GM19238 (cell line): ENCODE results near the gene DLX3.

Source experiments
- DNase-seq: peaks from one replicate; pipeline ENCODE4 v3.0.0; 2011; ENCODE audit warnings: low spot score; ENCODE audit not compliant: insufficient read length

The DLX3 gene

DNA sequence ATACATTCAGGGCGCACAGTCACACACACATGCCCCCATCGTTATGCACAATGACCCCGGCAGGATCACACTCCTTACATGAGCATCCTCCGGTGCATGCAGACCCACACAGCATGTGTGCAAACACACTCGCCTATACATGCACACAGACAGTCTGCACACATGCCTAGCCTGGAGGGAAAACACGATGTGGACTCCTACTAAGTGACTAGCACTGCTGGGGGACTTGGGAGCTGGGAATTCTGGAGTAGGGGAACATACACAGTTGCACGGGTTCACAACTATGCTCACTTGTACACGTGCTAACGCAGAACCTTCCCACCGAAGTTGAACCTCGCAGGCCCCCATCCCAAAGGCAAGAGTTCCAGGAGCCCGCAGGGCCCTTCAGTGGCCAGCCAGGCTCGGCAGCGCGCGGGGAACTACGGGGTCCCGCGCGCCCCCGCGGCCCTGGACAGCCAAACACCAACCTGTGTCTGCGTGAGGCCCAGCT is 2.0 kb downstream of the DLX3 start:
- no peak for DNase-seq

DNA sequence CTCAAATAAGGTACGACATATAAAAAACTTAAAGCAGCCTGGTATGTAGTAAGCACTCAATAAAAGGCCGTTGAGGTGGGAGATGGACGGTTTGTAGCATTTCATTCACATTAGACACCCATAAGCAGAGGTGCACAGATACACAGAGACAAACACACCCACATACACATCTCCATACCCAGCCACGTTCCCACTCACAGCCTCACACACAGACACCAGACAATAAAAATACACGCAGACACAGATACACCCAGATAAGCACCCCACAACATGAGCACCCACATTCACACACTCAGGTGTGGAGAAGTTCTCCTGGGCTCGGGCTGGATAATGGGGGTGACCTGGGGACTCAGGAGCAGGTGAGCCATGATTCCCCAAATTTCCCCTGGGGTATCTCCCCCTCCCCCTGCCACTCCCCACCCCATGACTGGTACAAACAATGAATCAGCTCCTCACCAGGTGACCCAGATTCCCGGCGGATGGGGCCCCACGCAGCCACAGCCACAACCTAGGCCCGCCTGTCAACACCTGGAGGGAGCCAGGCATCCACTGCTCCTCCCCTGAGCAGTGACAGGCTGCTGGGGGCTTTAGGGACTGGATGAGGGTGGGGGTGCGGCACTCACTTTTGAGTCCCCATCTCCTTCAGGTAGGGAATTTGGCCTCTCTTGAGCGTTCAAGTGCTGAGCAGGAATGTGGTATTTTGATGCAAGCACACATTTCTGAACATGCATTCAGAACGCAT is 2.7 kb downstream of the DLX3 start:
- no peak for DNase-seq

DNA sequence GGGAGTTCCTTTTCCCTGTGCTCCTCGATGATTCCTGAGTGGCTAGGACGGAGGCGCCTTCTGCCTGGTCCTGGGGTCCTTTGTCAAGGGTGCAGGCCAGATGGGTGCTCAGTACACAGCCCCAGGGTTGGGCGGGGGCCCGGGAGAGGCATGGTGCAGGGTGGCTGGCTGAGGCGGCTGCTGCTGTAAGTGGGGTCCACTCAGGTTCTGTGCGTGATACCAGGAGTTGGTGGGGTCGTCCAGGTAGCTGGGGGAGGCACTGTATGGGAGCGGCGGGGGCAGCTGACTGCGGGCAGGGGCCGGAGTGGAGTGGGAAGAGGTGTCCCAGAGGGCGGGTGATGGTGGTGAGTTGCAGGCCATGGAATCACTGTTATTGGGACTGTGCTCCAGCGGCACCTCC is 3.6 kb downstream of the DLX3 start:
- no peak for DNase-seq

DNA sequence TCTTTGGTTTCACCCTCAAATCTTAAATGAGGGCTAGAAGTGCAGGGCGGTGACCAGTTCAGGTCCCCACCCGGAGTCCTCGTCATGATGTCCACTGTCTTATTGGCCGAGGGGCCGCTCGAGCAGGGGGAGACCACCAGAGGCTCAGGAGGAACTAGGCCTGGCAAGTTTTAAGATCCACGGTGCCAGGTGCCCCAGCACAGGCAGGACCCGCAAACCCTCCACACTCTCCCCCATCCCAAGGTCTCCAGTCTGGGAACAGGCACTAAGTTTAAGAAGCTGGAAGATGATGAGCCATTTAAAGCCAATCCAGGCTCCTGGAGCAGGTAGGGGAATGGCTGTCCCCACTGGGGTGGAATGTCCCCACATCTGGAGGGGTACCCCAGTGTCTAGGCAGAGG is 4.1 kb downstream of the DLX3 start:
- no peak for DNase-seq

DNA sequence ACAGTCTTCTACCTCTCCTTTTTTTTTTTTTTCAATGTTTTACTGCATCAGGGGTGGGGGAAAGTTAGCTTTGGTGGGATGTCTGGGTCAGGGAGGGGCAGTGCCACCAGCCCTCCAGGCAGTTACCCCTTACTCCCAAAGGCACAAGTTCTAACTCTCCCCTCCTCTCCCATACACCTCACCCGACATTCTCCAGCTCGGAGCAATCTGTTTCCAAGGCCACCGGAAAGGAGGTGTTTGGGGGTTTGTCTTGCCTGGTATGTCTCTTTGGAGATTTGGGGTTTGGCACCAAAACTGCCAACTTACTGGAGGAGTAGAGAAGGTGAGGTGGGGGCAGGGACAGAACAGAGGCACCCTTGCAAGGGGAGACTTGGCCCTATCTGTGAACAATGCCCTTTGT is 4.7 kb downstream of the DLX3 start:
- no peak for DNase-seq

DNA sequence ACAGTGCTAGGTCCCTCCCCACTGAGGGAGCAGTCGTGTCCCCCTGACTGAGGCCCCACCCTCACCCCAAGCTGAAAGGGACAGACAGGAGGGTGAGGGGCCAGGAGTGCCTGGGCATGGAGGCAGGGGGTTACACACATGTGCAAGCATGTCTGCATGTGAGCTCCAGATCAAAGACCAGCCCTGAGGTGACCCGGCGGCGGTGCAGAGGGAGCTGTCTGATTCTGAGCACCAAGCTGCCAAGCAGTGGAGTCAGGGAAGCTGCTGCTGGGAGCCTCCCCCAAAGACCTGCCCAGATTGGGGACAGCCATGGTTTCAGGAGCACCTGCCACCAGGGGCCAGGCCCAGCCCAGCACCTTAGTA is 5.5 kb downstream of the DLX3 start:
- DNase-seq, result no peak

DNA sequence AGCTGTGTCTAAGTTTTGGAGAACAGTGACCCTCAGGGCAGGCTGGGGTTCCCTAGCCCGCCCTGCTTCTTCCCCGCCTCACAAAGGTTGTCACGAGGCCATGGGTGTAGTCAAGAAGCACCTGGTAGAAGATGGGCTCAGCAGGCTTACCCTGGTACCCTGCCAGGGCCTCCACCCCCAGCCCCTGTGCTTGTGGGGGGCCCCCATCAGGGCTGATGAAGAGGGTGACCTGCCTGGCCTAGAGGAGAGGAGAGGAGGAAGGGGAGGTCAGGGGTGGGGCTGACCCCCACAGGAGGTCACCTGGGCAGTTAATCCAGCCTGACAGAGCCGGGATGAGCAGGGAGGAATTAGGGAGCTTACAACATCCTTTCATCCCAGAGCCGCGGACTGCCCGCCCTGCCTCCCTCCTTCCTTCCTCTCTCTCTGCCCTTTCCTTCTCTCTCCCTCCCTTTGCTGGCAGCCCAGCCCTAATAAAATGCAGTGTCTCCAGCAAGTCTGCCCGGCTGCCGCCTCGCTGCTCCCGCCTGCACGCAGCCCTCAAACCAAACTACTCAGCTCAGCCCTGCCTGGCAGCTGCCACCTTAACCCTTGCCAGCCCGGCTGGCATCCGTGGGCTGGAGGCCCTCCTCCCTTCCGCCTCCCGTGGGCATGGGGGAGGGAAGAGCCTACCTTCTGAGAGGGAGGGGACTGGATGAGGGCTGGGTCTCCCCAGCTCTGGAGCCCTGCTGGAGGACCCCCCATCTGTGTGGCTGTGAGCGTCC is 7.2 kb downstream of the DLX3 start:
- peak; percentile 1 for DNase-seq

DNA sequence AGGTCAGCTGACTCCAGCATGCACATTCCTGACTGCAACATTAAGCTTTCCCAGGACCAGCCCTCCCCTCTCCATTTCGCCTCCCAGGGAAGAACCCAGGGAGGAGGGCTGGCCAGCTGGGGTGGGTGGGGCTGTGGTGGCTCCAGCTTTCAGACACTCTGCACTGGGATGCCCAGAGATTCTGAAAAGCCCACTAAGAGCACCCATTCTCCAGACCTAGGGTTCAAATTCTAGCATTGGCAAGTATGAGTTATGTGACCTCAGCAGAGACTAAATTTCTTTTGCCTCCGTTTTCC is 7.8 kb downstream of the DLX3 start:
- peak; percentile 0 for DNase-seq

DNA sequence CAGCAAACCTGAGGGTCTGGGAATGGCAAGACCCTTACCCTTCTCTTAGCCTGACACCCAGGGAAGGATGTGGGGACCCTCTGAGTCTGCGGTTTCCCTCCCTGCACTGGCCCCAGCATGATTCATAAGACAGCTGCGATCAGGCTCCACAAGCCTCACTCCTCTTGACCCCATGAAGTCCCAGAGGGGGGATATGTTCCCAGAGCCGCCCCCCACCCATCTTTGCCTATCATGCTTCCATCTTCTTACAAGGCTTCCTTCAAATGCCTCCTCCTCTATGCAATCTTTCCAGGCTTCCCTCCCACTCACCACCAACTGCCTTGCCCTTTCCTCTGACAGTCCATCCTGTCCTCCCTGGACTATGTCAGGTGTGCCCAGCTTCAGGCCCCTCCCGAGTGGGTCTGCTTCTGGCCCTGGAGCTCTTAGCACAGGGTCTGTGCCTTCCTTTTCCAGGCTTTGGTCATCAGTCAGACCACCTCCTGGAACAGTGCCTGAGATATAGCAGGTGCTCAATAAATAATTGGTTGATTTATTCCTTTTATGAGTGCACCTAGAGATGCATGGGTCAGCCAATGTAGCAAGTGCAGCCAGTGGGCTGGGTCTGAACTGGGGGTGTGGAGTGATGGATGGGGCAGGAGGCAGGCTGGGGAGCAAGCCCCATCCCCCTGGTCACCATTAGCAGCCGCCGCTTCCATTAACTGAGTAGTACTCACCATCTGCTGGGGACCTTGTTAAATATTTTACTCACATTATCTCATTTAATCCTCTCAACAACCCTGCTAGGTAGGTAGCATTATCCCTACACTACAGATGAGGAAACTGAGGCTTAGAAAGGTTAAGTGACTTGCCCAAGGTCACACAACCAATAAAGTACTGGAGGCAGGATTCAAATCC is 8.4 kb downstream of the DLX3 start:
- peak; percentile 4 for DNase-seq

DNA sequence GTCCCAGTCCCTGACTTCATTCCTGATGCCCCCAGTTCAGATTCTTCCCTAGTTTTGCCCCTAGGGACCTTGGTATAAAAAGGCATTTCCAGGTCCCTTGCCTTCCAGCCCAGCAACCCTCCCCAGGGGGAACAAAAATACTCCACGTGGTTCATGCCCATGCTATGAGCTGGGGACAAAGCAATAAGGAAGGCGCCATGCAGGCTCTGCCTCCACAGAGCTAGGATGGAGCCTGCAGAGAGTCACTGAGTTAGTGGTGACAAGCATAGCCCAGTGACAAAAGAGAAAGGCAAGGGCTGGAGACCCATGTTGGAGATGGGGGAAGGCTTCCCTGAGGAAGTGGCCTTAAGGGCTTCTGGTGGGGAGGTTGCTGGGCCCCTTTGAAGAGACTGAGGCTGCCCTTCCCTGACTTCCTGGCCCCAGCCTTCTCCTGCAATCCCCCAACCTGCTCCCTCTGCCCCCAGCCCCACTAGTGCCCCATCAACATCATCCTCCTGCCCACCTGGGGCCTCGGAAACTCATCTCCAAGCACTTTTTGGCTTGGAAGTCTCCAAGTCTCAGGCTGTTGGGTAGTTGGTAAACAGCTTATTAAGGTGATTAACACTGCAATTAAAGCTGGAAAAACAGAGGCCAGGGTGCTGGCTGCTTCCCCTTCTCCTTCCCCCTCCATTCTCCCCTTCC is 9.6 kb downstream of the DLX3 start:
- DNase-seq, result no peak

DNA sequence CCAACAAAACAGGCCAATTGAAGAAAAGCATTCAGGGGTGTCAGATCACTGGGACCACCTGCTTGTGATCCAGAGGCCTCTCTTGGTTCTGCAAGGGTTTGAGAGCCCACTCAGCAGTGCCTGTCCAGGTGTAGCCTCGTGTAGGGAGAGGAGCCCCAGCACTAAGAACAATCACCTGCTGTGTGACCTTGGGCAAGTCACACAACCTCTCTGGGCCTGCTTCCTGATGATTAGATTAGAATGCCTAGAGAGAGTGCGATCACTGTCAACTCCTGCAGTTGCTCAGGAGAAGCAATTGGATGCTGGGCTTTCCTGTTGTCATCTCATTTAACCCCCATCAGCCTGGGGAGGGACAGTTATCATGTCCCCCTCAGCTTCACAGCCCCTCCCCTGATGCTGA is 10.2 kb downstream of the DLX3 start:
- DNase-seq, result no peak

DNA sequence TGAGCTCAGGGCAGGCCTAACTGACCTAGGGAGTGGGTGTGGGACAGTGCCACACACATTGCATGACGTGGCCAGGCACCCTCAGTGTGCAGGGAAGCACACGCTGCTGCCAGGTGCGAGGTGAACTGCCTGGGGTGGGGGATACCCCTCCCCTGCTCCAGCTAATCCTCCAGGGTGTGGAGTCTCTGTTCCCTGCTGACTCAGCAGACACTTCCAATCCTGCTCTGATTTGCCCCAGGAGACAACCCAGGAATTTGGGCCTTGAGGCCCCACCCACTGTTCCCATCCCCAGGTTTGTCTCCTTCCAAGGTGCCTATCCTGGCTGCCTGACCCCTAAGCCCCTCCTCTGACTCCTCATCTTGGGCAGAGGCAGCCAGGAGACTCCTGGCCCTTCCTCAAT is 10.7 kb downstream of the DLX3 start:
- DNase-seq, result no peak

DNA sequence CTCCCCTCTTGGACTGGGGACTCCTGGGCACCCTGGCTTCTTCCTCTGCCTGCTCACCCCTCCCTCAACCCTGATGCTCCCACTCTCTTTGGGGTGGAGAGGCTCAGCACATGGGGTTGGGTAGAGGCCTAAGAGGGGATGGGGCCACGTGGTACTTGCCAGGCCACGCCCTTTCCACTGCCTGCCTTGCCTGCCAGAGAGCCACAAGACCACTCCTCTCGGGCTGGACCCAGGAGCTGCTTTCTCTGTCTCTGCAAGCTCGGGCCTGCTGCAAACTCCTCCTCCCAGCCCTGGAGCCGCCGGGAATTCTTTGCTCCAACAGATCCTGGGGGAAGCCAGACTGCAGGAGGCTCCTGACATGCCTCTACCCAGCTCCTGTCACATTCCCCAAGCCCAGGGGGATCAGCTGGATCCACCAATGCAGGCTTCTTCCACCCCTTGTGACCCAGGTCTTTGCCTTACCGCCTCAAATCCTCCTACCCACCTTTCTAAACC is 14.3 kb downstream of the DLX3 start:
- no peak for DNase-seq

DNA sequence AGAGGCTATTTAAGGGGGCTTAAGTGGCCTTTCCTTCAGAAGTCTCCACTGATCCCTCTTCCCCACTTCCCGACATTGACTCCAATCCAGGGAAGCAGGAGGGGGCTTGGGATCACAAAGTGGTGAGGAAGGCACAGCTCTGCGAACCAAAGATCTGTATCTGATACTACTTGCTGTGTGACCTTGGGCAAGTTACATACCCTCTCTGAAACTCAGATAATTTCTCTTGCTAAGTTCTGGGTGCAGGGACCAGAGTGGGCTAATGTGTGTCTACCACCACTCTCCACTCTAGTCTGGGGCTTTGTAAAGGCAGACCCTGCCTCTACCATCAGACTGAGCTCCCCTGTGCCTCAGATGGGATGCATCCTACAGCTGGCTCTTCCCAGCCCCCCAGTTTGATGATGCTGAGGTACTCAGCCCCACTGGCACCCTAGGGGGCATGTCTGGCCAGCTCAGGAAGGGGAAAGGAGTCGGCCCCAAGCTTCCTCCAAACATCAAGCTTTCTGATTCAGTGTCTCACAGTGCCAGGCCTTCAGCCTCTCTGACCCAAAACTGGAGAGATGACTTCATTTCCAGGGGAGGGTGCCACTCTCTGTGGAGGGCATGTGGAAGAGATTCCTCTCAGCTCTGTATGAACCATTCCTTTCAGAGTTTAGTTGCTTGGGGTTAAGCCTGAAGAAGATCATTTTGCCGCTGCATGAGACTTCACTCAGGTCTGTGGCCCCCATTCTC is 15.1 kb downstream of the DLX3 start:
- no peak for DNase-seq

DNA sequence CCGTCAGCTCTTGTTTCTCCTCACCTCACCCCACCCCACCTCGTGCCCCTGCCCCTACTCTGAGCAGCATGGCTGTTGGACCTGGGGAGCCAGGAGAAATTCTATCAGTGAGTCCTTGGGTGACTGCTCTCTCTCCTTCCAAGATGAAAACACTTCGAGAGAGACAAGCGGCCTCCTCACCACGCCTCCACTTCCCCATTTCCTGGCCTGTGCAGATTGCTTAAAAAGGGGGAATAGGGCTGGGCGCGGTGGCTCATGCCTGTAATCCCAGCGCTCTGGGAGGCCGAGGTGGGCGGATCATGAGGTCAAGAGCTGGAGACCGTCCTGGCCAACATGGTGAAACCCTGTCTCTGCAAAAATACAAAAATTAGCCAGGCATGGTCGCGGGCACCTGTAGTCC is 16.5 kb downstream of the DLX3 start:
- no peak for DNase-seq

DNA sequence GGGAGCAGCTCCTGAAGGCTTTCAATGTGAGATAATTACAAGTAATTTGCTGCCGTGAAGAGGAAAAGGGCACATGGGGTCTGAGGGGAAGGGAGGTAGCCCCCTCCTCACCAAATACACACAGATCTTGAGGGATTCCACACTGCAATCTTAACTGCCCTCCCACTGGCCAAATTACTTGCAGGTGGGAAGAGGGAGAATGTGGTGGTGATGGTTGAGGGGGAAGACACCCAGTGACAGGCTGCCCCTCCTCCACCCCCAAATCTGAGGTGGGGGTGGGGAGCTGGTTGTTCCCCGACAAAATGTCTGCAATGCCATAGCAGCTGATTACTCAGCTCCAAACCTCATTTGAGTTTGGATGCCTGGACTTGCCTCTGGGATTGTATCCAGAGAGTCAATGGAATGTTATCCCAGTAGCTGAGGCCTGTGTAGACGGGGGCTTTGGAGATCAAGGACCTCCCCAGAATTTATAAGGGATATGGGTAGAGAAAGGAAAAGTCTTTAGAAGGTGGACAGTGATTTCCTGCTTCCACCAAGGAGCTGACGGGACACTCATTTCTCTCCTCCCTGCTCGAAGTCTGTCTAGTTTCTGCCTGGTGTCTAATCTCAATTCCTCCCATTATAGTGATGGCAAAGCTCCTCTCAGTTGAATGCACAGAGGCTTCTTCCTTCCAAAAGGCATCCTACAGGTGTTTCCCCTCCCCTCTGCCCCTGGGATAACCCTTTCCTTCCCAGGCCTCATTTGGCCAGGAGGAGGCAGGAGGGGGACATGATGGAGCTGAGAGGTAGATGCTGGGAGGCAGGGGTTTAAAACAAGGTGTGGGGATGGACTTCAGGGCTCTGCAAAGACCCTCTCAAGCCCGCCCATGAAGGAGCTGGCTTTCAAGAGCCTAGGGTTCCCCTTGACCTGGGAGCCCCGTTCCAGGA is 17.3 kb downstream of the DLX3 start:
- no peak for DNase-seq

DNA sequence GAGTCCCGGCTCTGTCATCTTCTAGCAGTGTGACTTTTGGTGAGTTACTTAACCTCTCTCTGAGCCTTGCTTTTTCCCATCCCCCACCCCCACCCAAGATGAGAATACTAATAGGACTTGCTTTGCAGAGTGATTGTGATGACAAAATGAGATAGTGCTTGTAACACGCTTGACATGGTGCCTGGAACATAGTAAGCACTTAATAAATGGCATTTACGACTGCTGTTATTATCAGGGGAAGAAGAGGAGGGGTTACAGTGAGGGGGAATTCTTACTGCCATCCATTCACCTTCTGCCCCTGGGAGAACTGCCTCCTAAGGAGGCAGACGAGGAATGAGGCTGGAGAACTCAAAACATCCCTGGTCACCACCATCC is 18.2 kb downstream of the DLX3 start:
- DNase-seq, result no peak

DNA sequence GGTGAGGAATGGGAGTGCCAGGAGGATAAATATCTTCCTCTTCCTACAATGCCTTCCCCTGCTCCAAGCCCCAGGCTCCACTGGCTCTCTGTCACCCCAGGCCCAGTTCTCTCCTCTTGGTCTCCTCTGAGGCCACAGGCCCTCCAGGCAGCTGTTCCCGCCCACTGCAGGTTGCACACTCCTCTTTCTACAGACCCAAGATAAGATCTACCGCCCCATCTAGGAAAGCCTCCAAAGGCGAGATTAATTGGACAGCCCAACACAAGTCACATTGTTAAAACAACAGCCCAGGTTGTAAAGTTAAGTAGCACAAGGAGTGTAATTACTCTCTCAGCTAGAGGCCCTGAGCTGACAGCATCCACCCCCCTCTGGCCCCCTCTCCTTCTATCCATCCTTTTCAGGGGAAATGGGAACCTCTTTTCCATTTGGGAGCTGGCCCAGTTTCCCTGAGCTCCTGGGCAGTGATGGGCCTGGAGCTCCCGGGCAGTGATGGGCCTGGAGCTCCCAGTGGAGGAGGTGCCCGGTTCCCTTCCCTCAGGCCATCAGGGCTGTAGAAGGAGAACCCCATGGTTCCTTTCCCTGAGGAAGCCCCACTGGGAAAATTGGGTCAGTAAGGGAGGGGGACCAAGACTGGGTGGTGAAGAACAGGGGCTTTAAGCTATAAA is 18.7 kb downstream of the DLX3 start:
- DNase-seq, result no peak

DNA sequence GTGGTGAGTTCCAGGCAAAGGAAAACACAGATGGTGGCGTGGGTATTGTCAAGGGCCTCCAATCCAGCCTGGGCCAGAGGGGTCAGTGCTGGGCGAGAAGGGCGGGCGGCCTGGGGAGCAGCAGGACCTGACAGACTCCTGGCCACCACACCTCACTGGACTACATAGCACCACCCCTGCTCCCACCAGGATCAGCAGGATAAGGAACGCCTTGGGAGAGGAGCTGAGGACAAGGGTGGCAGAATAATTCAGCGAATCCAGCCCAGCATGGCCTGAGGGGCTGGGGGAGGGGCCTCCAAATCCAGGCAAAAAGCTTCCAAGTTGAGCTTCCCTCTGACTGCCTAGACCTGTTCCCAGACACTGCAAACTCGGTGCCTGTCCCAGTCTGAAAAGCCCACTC is 19.5 kb downstream of the DLX3 start:
- DNase-seq, result no peak
